COLO829 (cell line): ENCODE results near the gene RALB.
"Not testable (repeated sequence)": the region's sequence is repeated elsewhere in the genome, so short reads cannot be mapped to it uniquely, and the experiment has no call there.

ENCODE experiments used
- DNase-seq: peaks from one replicate; pipeline ENCODE4 v3.0.0; 2012; ENCODE audit warnings: low spot score

The RALB gene

DNA sequence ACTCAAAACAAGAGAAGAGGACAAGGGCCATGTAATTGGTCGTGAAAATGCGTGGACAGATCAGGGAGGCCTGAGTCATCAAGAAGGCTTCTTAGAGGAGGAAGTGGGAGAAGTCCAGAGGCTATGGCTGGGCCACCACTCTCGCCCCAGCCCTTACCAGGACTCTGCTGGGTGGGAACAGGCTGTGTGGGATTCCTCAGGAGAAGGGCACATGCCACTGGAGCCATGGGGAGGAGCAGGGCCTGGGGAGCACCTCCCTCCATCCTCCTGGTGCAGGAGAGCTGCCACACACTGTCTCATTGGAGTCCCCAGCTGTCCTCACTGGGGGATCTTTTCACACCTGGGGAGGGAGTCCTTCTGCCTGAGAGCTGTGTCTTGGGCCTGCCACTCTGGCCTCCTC is 9.4 kb upstream of the RALB start:
- no peak for DNase-seq

DNA sequence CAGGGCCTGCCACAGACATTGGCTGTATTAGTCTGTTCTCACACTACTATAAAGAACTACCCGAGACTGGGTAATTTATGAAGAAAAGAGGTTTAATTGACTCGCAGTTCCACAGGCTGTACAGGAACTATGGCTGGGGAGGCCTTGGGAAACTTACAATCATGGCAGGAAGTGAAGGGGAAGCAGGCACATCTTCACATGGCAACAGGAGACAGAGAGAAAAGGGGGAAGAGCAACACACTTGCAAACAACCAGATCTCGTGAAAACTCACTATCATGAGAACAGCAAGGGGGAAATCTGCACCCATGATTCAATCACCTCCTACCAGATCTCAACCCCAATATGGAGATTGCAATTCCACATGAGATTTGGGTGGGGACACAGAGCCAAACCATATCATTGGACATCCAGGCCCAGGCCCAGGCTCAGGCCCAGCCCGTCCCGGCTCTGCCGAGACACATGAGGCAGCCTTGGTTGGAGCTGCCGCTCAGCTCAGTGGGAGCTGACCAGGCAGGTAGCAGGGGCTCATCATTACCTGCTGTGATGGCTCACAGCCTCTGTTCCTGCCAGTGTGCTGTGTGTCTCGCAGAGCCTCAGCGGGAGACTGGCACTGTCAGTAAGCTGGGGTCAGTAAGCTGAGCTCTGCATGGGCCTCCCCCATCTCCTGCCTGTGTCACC is 8.6 kb upstream of the RALB start:
- no peak for DNase-seq

DNA sequence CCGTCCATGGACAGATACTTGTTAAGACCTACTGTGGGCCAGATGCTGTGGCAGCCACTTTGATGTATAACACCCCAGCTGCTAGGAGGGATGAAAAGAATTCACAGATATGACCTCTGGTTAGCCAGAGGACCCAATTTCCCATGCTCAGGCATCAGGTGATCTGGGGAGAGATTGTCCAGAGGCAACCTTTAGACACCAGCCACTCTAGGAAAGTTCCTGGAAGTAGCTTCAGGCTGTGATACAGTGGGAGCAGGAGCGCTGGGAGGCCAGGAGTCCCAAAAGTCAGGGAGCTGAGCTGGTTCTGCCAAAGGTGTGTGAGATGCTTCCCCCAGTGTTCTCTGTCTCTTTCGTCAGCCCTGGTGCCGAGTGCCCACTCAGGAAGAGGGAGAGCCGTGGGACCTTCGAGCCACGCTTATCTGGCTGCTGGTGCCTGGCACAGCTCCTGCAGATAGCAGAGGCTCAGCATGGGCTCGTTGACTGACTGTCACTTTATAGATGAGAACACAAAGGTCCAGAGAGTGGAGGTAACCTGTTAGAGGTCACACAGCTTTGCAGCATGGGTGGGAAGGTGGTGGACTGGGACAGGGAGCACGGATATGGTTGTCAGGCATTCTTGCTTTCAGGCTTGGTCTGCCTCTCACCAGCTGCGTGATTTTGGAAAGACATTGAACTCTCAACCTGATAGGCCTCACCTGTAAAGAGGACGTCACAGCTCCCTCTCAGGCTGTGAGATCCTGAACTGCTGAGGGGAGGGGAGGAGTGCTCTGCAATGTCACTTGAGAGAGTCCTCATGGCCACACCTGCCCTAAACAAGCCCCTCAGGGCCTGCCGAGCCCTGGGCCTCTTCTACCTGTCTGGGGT is 7.8 kb upstream of the RALB start:
- no peak for DNase-seq

DNA sequence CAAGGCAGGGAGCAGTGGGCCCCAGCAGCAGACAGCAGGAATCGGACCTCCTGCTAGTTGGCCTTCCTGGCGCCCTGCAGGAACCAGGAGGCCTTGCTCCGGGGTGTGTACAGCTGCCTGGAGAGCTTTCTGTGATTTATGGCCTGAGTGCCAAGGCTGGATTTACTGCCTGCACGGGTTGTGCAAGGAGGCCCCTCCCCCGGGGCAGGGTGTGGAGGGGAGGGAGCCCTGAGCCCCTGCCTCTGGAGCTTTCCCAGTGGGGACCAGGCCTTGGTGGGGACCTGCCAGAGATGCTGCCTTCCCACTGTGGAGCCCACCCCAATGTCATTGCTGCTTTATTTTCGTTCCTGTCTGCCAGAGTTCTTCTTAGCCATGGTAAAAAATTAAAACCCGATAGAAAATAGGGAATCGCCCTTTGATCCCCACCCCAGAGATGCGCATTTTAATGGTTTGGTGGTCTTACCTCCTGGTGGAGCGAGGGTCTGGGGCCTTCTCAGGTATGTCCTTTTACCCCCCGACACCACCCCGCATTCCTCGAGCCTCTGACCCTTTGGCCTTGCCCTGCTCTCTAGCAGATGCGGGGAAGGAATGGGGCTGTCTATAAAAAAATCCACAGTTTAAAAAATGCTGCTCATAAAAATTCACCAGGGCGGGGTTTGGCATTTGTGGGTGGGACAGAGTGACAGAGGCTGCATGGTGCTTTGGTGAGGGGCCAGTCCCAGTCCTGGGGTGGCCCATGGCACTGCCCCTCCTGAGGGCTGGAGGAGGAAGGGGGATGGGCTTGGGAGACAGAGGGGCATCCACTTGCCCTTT is 6.9 kb upstream of the RALB start:
- DNase-seq: no peak

DNA sequence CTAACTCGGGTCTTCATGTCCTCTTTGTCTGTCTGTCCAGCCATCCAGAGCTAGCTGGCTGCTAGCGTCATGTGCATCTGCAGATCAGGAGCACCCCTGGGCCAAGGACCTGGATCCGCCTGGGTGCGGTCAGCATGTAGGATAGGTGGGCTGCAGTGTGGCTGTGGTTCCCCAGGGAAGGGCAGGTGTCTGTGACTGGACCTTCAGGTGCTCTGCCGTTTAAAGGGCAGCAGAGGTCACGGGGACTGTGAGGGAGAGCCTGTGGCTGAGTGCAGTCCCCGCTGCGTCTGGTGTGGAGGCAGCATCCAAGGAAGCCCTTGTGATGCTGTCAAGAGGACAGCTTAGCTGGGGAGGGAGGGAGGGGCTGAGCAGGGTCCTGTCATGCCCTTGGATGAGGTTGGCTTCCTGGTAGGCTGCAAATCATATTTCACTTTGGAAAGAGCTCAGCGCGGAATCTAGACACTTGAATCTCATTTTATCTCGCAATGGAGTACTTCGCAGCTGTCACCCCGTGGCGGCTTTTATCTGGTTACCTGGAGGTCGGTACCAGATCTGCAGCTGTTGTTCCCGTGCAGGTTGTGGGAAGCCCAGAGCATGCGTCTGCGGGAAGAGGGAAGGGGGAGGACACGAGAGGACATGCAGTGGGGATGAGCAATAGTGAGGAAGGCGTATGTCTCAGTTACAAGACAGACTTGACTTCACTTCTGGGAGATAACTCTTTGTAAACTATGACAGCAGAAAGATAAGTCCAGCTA is 5.9 kb upstream of the RALB start:
- DNase-seq: no peak

DNA sequence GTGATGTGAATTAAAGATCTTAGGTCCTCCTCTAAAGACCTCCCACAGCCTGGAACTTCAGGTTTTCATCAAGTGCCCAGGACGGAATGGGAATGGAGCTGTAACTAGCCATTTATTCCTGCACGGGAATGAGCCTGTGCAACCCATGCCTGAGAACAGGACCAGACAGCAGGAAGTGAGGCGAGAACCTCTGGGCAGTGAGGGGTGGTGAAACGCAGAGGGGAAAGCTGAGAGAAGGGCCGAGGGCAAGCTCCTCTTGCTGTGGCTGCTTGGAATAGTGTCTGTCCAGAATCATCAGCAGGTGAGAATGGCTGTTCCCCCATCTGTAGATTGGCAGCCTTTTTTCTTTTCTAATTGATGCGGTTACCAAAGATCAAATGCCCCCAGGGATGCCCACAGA is 4.8 kb upstream of the RALB start:
- DNase-seq: no peak

DNA sequence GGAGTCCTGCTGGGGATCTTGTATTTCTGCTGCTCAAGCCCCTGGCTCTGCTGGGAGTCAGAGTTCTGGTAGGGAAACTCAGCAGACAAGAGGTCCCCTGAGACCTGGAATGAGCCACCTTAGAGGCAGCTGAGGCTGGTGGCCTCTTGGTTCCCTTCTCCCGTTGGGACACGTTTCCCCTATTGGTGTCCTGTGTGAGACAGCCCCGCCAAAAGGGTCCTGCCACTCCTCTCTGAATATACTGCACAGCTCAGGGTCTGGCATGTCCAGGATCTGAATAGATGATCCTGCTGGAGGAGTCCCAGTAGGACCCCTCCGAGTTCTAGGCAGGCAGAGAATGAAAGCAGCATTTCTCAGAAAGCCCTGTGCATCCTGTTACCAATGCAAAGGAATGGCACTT is 2.0 kb upstream of the RALB start:
- DNase-seq: no peak

DNA sequence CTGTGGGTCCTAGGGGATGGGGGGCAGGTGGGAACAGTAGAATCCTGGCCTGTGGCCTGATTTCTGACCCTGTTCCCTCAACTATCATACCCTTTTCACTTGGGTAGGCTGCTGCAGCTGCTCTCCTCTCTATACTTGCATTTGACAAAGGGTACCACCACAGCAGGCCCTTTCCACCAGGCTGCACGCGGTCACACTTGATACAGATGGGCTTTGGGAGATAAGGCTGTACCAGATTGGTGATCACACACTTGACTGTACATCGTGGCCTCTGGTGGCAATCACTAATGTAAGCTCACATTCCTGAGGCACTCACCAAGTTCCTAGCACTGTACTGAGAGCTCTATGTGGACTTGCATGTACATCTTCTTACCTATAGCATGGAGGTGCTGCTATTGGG is 1.6 kb upstream of the RALB start:
- DNase-seq: no peak

DNA sequence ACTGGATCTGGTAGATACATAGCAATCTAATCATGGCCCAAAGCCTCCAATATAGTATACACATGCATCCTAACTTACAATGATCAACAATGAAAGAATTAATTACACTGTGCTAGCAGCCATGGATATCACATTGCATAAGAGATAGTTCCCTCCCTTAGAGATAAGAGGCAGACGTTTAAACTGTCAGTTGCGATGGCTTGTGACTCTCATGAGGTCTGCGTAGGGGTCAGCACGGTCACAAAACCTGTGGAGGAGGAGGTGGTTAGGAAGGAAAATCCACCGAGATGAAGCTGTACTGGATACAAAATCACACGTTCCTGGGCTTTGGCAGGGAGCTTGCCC is 800 bp upstream of the RALB start:
- no peak for DNase-seq

DNA sequence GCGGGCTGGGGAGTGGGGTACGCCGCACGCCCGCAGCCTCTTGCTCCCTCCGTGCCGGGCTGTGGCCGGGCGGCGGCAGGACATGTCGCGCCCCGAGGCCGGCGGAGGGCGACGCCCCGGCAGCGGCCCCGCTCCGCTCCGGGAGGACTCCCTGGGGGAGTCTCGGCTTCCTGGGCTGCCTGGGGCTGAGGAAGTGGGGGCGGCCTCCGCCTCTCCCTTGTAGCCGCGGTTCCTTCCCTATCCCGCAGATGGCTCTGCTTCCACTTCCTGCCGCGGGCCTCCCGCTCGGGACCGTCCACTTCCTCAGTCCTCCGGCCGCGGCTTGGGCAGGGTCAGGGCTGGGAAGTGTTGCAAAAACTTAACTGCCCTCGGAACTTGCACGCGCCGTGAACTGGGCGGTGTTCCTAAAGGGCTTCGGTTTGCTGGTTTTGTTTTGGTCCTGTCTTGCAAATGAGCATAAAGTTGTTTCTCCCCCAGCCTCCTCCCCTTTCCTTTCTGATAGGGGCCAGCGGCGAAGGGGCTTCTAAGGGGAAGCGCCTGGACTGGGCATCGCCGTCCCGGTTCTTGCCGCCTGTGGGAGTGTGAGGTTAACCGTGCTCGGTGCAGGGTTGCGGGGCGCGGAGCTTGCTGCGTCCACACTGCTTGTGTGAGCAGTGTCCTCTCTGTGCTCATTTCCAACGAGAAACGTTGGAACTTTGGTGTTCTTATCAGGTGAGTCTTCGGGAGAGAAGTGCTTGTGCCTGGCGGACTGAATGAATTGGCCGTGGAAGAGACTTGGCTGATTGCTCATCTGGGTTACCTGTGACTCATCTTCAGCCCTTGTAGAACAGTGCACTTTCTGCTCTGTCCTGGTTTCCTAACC is 600 bp downstream of the RALB start:
- DNase-seq: peak; percentile 74

DNA sequence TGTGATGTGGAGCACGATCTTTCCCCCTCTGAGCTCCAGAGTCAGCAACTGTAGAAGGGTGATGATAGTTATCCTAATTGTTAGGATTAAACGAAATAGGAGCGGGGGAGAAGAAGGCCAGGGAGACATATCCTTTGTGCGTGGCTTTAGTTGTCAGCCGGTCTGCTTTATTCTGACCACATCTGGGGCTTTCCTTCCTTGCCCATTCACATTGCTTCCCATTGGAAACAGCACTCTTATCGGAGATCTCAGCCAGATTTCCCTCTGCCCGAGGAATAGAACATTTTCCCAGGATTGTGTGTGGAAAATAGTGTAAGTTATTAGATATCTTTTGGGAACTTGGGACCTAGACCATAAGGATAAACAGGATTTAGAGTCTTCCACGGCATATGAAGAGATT is 1.5 kb downstream of the RALB start:
- no peak for DNase-seq

DNA sequence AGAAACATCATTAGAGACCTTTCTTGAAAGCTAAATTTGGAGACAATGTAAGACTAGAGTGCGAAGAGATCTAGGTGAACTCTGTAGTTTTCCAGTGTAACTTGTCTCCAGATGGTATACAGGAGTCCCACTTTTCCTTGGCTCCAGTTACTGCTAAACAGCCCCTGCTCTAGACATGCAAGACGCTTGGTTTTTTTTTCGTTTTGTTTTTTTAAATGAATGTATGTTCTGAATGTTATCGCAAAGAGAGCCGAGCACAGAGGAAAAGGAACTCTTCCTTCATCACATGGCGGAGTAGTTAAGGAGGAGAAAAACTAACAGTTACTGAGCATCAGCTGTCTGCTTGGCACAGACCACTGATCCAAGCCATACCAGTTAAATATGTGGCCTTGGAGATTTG is 2.4 kb downstream of the RALB start:
- DNase-seq: no peak

DNA sequence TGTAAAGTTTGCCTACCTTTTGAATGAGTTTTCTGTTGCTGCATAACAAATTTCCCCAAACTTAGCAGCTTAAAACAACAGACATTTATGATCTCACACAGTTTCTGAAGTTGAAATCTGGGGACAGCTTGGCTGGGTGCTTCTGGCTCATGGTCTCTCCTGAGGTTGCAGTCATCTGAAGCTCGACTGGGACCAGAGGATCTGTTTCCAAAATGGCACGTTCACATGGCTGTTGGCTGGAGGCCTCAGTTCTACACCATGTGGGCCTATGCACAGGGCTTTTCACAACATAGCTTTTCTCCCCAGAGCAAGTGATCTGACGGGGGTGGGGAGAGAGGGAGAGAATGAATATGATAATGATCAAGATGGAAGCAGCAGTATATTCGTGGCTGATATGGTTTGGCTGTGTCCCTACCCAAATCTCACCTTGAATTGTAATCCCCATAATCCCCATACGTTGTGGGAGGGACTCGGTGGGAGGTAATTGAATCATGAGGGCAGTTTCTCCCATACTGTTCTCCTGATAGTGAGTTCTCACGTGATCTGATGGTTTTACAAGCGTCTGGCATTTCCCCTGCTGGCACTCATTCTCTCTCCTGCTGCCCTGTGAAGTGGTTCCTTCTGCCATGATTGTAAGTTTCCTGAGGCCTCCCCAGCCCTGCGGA is 3.5 kb downstream of the RALB start:
- no peak for DNase-seq

DNA sequence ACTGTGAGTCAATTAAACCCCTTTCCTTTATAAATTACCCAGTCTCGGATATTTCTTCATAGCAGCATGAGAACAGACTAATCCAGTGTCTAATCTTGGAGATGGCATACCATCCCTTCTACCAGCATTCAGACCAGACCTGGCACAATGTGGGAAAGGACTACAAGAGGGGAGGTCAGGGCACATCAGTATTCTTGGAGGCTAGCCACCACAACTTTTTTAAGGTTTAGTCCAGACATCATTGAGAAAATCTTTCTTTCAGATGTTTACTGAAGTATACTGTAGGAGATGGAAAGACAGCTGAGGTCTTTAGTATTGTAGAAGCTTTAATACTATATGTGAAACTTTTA is 4.0 kb downstream of the RALB start:
- no peak for DNase-seq

DNA sequence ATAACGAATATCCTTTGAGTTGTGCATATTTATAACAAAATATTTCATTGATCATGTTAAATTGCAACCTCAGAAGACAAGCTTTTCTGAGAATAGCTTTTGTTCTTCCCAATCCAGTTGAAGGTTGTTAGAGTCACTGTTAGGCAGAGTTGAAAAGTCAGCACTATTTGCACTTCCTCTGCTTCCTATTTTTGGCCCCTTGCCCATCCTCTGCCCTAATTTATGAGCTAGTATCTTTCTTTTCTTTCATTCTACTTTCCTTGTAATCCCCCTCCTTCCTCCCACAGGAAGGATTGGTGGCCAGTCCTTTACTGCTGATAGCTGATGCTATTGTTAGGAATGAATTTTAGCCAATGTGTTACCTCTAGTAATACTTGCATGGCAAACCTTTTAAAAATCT is 4.9 kb downstream of the RALB start:
- DNase-seq: no peak

DNA sequence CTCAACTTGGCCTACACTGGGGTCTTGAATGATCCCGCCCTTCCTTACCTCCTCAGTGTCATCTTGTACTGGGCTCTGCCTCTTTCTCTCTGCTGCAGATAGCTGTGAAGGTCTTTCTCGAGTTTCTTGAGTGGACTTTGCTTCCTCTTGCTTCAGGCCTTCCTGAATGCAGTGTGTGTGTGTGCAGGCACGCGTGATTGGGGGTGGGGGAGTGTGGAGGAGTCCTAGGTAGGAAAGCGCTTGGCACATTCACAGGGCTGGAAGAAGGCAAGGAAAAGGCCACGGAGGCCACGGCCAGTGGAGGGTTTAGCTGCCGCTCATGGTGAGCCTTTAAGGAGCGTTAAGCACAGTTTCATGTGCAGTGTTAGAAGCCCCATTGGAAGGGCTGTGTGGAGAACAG is 5.5 kb downstream of the RALB start:
- no peak for DNase-seq

DNA sequence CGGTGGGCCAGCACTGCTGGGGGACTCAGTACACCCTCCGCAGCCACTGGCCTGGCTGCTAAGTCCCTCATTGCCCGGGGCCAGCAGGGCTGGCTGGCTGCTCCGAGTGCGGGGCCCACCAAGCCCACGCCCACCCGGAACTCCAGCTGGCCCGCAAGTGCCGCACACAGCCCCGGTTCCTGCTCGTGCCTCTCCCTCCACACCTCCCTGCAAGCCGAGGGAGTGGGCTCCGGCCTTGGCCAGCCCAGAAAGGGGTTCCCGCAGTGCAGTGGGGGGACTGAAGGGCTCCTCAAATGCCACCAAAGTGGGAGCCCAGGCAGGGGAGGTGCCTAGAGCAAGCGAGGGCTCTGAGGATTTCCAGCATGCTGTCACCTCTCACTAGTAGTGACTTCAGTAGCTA is 7.3 kb downstream of the RALB start:
- DNase-seq: not testable (repeated sequence)

DNA sequence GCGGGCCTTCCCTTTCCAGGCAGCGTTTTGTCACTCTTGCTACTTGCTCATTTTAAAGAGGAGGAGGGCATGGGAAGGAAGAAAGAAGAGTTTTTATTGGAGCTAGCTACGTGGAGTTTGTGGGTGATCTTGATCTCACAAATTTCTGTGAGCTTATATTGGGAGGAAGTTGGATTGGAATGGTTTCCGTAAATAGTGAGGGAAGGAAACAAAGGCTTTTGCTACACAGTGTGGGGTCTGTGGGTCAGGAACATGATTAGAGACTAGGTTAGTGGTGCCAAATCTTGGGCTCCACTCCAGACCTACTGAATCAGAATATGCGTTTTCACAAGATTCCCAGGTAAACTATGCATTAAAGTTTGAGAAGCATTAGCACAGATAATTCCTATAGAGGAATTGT is 8.1 kb downstream of the RALB start:
- no peak for DNase-seq

DNA sequence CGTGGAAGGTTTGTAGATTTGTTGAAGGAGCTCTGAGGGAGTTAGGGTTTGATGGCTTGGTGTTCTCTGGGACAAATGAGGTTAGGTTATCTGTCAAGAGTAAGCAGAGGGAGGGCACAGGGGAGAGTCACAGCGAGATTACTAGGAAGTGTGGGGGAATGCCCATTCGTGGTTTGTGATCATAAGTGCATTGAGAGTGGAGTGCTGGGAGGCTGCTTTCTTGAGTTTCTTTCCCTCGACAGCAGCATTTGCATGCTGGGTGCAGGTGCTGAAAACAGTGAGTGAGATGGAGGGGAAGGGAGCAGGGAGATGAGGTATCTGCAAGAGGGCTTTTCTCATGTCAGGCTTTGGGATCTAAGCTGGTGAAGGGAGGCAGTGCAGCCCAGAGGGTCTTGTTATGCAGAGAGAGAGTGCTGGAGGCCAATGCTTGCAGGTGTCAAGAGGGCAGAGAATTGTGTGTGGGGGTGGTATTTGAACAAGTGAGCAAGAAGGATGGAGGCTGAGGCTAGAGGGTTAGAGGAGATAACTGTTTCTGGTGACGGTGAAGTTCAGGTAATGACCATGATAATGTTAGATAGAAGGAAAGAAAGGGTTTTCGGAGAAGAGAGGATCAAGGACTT is 8.8 kb downstream of the RALB start:
- DNase-seq: no peak

DNA sequence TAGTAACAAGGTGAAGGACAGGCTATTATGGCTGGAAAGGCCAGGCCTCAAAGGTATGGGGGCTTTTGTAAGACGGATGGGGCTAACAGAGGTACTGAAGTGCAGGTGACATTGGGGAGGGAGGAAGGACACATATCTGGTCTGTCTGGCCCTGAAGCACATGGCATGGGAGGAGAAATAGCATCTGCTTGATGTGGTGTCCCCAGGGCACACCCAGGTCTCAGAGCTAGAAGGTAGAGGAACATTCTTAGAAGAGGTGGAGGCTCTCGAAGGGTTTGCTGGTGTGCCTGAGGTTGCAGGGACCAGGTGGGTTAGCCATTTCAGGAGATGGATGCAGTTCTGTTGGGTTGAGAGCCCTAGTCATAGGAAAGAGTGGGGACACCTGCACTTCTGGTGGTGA is 9.5 kb downstream of the RALB start:
- no peak for DNase-seq
